NCI-H510A (cell line): ENCODE data around the gene C4orf17.
"Not testable (repeated sequence)": the region's sequence is repeated elsewhere in the genome, so short reads cannot be mapped to it uniquely, and the experiment has no call there.

Source experiments
- DNase-seq: peaks from one replicate; lab custom pipeline; 2025; lab: John Stamatoyannopoulos, UW

The C4orf17 gene

DNA sequence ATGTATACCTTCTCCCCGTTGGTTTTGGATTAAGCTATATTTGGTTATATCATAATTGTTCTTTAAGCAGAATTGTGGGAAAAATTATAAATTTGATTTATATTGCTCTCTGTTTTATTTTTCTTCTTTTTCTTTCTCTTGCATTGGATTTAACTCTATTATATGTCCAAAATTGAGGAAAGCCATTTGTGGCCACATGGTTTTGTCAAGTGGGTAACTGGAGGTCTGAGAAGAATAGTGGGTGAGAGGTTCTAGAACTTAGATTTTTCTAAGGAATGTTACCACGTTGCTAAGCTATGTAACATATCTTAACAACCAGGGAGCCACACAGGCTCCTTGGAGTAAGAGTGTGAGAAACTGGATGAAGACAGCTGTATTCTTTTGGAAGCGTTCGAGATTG lies at the start of gene C4orf17:
TSS of gene C4orf17 (plus strand) at position 301 of the 400 bp plus-strand sequence. CDS start 2,061 bp downstream, outside the sequence.
- no peak for DNase-seq

DNA sequence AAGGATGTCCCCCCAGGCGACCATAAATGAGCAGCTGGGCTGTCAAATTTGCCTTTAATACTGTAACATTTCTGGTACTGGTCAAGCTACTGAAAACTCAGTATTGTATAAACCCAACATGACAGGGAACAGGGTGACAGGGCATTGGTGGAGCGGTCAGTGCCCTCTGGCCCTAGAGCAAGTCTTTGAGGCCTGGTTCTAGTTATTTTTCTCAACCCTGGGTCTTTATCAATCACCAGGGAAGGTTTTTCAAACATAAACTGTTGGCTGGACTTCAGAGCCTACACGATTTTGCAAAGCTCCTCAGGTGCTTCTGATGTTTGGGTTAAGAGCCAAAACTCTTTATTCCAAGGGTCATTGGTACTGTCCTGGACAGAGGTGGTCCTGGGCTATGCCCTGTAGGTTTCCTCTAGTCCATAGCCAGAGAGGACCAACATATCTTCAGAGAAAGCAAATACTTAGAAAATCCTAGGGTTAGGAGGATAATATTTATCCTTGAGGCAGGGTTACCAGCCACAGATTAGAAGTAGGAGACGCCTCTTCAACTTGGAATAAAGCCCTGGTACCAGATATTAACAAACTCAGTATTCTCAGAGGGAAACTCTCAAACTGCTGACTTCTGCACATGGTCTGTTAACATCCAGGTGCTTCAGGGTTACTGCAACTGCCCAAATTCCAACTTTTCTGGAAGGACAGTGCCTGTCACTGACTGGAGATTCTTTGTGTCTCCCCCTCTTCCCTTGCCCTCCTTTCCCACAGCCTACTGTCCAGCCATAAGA lies 49.0 kb upstream of the C4orf17 start:
- DNase-seq = no peak

DNA sequence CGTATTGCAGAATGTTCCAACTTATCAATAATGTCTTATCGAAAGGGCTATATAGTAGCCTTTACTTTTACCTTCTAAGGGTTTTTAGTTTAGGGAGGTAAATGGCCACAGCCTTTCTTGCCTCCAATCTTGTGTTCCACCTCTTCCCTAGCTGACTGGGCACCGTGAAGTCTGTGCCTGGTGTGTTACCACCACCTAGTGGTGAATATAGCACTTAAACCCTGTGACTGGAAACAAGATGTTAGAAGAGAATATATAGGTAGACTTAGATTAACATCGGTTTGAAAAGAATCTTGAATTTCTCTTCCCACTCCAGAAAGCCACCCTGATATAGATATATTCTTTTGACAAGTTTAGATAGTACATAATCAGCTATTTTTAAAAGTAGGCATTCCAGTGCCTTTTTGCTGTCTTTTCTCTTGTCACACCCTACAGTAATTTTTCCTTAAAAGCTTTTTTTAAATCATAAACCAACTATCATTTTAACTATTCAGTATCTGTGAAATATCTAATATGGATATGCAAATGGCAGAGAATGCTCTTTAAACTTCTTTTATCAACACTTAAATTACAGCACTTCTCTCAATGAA lies 47.9 kb upstream of the C4orf17 start:
- DNase-seq = peak; percentile 2

DNA sequence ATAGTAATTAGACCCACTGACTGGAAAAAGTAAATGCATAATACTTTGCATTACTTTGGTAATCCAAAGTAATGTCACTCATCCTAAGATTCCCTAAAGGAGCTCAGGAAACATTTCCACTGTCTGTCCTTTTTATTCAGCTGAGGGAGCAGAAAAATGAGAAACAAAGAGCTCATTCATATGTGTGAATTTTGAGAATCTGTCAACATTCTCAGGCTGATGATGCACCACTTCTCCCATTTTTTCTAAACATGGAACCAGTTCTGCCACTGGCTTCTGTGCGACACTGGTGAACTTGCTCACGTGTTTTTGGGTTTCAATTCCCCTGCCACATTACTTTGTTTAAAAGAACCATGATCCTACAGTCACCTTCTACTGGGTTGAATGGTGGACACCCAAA lies 47.3 kb upstream of the C4orf17 start:
- no peak for DNase-seq

GRCh38 chr4:99467887-99468286 lies 42.9 kb upstream of the C4orf17 start:
- DNase-seq = no peak

DNA sequence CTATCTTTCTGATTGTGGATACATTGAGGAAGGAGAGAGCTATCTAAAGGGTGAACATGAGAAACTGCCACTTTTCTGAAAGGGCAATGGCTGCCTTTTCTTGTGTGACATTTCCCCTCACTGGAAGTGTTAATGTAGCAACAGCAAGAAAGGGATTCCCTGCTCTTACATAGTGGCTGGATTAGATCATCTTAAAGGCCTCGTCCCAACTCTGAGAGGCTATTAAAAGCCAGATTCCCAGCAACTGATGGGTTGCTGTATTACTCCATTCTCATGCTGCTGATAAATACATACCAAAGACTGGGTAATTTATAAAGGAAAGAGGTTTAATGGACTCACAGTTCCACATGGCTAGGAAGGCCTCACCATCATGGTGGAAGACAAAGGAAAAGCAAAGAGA lies 41.9 kb upstream of the C4orf17 start:
- no peak for DNase-seq

- DNase-seq = no peak
These were observed 39.5 kb upstream of the C4orf17 start for GRCh38 chr4:99471349-99471748.

DNA sequence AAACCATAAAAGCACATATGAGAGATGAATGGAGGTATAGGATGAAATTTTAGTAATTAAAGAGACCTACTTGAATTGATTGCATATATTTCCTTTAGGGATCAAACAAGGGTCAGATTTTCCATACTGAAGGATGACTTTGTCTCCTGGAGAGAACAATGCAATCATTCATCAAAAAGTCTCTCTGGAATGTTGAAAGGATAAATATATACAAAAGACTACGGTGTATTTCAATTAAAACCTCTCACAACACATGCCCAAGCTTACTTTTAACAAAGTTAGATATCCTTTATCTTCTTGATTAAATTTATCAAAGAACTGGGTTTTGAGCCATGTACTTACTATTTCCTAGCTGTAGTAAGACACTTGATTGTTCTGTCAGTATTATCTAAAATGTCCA lies 38.9 kb upstream of the C4orf17 start:
- DNase-seq = no peak

- DNase-seq = no peak
These were observed 37.7 kb upstream of the C4orf17 start for GRCh38 chr4:99473131-99473530.

DNA sequence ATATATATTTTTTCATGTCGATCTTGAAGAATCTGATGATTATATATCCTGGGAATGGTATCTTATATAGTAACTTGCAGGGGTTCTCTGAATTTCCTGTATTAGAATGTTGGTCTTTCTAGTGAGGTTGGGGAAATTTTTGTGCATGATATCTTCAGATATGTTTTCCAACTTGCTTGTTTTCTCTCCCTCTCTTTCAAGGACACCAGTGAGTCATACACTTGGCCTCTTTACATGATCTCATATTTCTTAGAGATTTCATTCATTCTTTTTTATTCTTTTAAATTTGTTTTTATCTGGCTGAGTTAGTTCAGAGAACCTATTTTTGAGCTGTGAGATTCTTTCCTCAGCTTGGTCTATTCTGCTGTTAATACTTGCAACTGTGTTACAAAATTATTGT lies 27.2 kb upstream of the C4orf17 start:
- DNase-seq = no peak

GRCh38 chr4:99485212-99485611 lies 25.6 kb upstream of the C4orf17 start:
- DNase-seq = no peak

- not testable (repeated sequence) for DNase-seq
These were observed 24.2 kb upstream of the C4orf17 start for GRCh38 chr4:99486648-99487047.

DNA sequence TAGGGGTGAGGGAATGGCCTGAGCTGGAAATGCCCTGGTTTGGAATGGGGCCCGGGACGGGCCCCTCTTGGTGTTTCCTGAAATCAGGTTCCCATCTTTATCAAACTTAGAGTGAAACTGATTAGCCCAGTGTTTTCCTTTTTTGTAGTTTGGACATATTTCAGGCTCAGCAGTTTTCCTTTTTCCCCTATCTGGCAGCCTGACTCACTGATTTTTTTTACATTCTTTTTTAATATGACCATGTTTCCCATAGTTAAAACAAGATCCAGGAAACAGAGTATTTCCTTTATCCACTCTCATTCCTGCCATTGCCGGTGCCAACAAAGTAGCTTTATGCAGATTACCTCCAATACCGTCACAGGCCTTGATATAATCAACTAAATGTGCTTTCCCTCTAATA lies 20.5 kb upstream of the C4orf17 start:
- DNase-seq = no peak

GRCh38 chr4:99504804-99505502 lies 5.9 kb upstream of the C4orf17 start:
- no peak for DNase-seq

- DNase-seq = no peak
These were observed 4.0 kb upstream of the C4orf17 start for GRCh38 chr4:99506781-99507180.

- no peak for DNase-seq
These were observed 3.5 kb upstream of the C4orf17 start for GRCh38 chr4:99507349-99507748.

- no peak for DNase-seq
These were observed 3.1 kb upstream of the C4orf17 start for GRCh38 chr4:99507762-99508161.

- no peak for DNase-seq
These were observed 7.9 kb downstream of the C4orf17 start for GRCh38 chr4:99518601-99519295.

- no peak for DNase-seq
These were observed 18.4 kb downstream of the C4orf17 start for GRCh38 chr4:99529228-99529627.

DNA sequence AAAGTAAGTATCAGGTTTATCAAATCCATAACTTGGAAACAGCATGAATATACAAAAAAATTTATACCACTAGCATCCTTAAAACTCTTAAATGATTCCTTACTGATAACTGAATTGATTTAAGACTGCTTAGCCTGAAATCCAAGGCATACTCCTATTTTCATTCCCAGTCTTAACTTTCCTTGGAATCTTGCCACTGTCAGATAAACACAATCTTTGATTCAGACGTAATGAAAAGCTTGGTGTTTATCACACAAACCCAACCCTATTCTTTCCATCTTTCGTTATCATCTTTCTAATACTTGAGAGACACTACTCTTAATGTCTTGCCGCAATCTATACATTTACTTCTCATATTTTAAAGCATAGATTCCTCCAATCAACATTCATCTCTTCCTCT lies 19.1 kb downstream of the C4orf17 start:
- no peak for DNase-seq

DNA sequence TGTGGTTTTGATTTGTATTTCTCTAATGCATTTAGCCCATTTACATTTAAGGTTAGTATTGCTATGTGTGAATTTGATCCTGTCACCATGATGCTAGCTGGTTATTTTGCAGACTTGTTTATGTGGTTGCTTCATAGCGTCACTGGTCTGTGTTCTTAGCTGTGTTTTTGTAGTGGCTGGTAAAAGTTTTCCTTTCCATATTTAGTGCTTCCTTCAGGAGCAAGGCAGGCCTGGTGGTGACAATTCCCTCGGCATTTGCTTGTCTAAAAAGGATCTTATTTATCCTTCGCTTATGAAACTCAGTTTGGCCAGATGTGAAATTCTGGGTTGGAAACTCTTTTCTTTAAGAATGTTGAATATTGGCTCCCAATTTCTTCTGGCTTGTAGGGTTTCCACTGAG lies 23.9 kb downstream of the C4orf17 start:
- DNase-seq = not testable (repeated sequence)

GRCh38 chr4:99536271-99536670 lies 25.4 kb downstream of the C4orf17 start:
- no peak for DNase-seq

DNA sequence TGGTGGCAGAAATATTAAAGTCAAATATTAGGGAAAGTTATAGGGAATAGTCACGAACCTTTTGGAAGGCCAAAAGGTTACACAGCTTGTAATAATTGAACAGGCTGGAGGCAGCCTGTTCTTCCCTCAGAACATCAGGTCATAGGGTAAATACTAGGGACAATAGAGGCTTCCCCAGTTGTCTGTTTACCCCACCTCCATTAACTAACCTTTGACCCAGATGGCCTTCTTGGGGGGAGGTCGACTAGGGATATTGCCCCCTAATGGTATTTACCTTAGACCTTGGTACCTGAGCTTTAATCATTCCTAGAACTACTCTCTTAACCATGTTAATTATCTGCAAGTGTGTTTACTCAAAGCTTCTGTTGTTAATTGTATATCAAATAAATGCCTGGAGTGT lies 26.0 kb downstream of the C4orf17 start:
- DNase-seq = no peak
